Right forelimb (tissue), 1 donor: ENCODE measurements around the gene EIF5.
"Not testable (repeated sequence)": the region's sequence is repeated elsewhere in the genome, so short reads cannot be mapped to it uniquely, and the experiment has no call there.

Experiments used
- DNase-seq: peaks from one replicate; pipeline ENCODE4 v3.0.0-alpha.2; 2018

The EIF5 gene

DNA sequence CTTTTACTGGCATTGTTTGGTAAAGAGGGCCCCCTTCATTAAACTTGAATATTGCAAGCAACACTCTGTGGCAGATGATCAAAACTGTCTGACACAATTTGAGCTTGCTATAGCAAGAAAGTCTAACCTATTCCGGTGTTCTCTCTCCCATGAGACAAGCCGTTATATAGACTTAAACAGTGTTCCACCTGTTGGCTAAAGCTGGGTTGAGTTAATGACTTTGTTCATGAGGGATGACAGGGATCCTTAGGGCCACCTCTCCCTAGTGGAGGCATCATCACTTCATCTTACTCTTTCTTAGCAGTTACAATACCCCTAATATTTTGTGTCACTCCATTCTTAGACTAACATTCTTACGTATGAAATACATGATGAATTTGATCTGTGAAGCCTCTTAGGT lies 3.8 kb downstream of the EIF5 start:
- DNase-seq, result no peak

DNA sequence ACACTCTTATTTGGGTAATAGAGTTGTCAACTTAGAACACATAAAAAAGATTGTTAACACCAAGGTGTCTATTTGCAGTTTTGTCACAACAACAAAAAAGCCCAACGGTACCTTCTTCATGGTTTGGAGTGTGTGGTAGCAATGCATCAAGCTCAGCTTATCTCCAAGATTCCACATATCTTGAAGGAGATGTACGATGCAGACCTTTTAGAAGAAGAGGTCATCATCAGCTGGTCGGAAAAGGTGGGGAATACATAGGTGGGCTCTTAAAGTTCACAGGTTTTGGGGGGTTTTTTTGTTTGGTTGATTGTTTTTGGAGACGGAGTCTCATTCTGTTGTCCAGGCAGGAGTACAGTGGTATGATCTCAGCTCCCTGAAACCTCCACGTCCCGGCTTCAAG lies 5.5 kb downstream of the EIF5 start:
- no peak for DNase-seq

DNA sequence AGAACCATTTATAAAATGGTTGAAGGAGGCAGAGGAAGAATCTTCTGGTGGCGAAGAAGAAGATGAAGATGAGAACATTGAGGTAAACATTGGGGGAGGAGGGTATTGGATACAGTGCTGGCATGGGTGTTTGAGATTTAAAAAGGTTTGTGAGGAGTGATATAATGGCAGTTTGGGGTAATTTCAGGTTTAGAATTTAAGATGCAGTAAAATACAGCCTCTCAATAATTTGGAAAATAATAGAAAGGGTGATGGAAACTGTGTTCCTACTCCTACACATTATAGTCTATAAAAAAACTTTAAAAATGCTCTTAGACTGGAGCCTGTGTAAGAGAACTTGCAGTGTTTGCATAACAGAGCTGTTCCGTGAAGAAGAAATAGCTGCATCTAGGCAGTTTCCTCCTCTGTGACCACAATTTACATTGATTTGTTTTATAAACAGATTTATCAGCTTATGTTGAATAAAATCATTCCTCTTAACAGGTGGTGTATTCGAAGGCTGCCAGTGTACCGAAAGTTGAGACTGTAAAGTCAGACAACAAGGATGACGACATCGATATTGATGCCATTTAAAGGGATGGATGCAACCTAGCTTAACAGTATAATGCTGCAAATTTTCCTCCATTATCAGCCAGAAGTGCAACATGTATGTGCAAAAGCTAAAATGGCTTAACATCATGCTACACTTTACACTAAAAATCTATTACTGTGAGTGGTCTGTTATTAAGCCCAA lies 6.6 kb downstream of the EIF5 start:
- no peak for DNase-seq

DNA sequence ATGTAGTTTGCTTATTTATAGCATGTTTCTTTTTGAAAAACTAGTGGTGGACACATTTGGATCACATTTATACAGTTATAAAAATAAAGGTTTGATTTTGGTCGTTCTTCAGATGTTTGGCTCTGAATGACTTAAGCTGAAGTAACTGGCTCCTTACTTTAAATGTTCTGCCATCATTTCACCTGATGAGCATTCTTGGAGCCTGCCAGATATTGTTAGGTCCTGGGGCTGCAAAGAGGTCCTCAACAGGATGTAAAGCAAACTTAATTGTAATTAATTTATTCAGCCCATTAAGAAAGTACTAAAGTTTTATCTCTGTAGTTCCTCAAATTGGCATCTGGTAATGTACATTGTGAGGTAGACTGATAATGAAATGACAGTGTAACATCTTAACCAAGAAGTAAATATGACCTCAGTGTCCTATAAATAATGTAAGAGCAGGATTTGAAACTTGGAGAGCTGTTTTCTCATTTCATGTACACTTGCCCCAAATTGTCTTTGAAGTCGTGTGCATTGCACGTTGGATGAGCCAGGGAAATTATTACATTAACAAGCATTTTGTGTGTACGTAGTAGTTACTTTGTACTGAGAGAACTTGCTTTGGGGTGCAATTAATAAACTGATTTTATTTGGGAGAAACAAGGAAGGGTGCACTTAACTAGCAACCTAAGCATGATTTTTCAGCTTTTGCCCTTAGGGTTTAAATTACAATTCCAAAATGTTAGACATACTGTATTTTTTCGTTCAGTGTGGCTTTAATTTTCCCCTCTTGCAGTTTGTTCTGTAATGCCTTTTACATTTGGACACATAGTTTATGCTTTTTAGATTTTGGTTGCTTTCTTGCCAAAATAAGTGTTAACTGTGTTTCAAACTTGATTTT lies 7.5 kb downstream of the EIF5 start:
- no peak for DNase-seq

DNA sequence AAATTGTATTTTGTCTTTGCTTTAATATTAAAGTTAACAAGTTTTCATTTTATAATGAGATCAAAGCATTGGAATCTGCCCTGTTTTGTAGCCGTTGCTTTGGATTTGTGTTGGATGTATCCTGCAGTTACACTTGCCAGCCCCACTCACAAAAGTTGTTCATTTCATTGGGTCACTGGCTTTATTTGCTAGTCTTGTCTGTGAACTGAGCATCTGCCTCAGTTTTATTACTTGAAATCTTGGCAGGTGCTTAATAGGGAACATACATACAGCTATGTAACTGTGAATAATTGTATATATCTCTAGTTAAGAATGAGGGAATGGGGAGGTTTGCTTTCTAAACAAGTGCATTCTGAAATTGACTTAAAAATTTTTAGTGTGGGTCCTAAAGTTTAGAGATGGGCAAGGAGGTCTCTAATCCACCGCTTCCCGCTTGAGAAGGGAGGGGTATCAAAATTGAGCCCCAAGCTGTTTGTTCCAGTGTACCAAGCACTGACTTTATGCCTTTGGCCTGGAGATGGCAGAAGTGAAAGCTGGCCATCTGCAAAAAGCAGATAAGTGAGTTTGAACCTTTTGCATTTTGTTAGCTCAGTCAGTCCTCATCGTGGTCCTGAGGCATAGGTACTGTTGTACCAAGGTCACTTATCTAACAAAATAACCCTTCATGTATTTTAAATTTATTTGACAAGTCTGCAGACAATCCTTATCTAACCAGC lies 9.3 kb downstream of the EIF5 start:
- DNase-seq, result no peak

DNA sequence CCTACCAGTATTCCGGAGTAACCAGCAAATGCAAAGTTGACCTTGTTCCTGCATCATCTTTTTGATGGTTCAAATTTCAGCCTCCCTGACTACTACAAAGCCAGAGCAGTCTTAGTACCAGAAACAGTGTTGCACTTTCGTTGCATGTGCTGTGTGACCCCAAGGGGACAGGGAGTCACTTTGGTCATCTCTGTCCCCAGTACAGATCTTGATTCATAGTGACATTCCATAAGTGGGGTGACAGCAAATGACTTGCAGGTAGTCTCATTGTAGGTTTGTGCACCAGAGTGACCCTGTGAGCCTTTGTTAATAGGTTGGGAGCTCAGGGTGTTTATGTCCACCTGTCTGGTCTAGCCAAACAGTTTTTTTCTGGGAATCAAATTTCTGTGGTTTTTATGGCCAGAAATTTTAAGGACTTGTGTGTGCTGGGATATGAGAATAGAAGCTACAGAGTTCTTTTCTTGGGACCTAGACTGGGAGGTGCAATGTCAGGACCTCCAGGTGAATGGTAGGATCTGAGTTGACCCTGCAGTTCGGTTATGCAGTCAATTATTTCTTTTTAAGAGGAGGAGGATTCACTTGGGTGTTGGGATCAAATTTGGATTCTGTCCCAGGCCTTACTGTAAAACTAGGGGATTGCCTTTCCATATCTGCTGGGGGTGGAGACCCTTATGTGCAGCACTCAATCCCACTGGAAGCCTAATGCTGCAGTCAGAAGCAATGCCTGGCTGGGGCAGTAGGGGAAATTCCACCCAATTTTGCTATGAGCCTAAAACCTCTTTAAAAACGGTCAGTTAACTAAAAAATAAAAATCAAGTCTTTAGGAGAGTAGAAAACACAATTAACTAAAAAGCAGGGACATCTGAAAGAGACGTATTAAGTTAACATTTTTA lies 10.1 kb downstream of the EIF5 start:
- no peak for DNase-seq

DNA sequence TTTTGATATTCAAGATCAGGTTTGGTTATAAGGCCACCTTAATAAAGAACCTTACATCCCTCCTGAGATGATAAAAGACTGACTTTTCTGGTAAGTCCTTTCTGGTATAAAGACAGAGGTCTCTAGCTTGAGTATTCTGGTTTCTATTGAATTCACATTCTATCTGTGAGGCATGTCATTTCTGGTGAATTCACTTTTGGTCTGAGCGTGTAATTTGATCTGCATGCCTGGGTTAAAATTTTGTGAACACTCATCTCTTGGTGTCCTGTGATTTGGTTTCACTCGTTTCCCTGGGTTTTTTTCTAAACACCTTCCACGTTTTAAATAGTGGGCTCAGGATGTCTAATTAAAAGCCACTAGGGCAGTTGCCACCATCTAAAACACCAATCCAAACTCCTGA lies 12.2 kb downstream of the EIF5 start:
- DNase-seq, result no peak

DNA sequence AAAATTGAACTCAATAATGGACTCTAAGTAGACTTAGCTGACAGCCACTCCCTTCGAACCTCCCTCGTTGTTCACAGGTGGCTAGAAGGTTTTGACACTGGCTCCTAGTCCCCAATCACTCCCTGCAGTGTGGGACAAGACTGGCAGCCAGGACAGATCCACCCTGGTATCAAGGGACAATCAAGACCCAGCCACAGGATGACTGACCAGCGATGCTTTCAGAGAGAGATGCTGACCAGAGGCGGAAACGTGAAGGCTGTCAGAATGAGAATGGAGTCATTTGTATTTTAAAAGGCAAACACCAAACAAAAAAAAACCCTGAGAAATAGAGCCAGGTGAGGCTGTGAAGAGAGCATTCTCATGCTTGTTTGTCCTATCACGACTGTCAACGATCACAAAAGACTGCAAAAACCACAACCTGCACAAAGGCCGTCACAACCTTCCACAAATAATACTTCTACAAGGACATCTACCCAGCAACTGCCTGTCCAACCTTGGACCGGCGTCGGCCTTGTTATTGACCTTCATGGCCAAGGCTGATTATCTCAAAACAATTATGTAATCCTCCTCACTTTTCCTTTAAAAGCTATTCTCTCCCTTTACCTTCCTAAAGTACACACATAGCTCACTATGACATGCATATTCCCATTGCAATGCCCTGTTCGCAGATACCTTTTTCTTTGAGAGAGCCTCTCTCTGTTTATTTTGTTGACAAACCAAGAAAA lies 13.2 kb downstream of the EIF5 start:
- no peak for DNase-seq

DNA sequence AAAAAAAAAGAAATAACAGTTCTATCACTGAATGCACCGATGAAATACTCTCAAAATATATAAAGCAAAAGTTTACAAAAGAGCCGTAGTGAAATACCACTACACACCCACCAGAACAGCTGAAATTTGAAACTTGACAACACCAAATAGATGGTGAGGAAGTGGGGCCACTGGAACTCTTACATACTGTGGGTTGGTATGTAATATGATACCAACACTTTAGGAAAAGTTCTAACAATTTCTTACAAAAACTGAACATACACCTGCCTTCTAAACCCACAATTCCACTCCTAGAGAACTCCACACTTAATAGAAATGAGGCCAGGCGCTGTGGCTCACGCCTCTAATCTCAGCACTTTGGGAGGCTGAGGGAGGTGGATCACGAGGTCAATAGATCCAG lies 14.1 kb downstream of the EIF5 start:
- DNase-seq, result no peak

DNA sequence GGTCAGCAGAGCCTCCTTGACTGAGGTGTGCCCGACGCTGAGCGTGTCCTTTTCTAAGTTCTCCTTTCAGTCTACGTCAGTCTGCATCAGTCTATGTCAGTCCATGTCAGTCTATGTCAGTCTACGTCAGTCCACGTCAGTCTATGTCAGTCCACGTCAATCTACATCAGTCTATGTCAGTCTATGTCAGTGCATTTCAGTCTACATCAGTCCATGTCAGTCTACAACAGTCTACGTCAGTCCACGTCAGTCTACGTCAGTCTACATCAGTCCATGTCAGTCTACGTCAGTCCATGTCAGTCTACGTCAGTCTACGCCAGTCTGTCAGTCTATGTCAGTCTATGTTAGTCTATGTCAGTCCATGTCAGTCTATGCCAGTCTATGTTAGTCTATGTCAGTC lies 15.9 kb downstream of the EIF5 start:
- DNase-seq, result no peak

DNA sequence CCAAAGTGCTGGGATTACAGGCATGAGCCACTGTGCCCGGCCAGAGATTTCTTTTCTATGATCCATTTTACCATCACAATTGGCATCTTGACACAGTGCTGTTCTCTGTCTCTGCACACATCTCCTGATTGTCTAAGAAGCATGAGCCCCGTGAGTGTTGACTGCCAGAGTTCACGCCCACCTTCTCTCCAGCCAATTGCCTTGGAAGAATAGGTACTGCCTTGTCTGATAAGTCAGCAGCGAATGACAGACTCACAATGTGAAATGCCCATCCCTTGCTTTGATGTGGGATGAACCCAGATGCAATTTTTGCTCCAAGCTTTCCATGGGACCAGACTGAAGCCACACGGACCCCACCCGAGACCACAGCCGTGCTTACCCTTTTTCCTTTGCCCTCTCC lies 19.3 kb downstream of the EIF5 start:
- no peak for DNase-seq

DNA sequence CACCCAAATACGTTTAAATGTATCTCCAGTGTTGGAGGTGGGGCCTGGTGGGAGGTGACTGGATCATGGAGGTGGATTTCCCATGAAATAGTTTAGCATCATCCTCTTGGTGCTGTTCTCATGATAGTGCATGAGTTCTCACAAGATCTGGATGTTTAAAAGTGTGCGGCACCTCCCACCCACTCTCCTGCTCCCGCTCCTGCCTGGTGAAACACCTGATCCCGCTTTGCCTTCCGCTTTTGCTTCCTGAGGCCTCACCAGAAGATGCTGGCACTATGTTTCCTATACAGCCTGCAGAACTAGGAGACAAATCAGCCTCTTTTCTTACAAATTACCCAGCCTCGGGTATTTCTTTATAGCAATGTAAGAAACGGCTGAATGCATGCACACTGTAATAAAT lies 20.1 kb downstream of the EIF5 start:
- no peak for DNase-seq

DNA sequence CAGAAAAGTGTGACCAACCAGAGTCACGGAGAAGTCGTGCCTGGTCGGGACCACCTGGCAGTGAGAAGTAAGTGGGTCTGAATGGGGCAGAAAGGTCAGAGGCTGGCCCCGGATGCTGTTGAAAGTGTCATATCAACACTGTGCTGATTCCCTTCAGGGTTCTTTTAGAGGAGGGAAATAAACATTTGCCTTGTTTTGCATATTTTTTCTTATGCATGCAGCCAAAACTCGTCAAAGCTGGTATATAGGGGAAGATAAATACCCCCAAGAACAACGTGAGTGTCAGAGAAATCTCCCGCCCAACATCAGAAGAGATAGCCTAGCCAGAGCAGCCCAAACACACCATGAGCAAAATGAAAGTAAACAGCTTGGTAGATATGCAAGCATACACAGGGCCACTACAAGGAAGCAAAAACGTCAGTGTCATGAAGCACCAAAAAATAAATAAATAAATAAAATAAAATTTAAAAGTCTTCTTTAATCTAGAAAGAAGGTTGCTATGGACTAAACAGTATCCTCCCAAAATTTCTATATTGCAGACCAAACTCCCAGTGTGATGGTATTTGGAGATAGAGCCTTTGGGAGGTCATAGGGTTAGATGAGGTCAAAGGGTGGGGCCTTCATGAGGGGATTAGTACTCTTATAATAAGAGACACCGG lies 22.1 kb downstream of the EIF5 start:
- no peak for DNase-seq

DNA sequence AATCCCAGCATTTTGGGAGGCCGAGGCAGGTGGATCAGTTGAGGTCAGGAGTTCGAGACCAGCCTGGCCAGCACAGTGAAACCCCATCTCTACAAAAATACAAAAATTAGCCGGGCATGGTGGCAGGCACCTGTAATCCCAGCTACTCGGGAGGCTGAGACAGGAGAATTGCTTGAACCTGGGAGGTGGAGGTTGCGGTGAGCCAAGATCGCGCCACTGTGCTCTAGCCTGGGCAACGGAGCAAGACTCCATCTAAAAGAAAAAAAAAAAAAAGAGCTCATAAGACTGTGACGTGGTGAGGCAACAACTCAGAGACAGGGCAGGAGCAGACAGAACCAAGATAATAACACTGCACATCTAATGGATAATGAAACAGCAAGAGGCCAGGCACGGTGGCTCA lies 23.5 kb downstream of the EIF5 start:
- not testable (repeated sequence) for DNase-seq

DNA sequence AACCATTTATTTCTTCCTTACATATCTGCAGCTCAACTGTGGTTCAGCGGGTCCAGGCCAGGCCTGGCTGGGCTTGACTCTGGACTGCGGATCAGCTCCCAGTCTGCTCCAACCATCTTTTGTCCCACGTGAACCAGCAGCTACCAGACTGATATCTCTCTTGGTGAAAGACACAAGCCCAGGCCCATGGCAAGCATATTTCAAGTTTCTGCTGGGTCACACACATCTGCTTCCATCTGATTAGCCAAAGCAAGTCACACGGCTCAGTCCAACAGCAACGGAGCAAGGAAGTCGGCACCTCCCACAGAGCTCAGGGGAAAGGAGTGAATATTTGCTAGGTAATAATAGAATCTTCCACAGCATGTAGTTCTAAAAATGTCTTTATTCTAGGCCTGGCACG lies 26.5 kb downstream of the EIF5 start:
- no peak for DNase-seq

DNA sequence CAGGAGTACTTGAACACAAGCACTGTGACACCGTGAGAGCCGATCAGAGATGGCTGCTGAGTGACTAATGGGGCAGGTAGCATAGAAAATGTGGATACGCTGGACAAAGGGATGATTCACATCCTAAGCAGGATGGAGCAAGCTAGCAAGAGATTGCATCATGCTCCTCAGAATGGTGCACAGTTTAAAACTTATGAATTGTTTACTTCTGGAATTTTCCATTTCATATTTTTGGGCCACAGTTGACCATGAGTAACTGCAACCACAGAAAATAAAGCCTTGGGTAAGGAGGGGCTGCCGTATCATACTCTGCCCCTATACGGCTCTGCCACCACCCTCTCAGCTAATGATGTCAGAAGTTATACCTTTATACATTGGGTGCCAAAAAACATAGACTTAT lies 27.8 kb downstream of the EIF5 start:
- DNase-seq, result no peak

DNA sequence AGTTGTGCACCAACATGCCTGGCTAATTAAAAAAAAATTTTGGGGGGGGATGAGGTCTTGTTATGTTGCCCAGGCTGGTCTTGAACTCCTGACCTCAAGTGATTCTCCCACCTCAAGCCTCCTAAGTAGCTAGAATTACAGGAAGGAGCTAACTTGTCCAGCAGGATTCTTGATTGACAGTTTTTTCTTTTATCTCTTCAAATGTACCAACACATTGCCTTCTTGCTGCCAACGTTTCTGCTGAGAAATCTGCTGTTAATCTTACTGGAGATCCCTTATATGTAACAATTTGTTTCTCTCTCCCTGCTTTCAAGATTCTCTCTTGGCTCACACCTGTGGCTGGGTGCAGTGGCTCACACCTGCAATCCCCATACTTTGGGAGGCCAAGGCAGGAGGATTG lies 28.7 kb downstream of the EIF5 start:
- no peak for DNase-seq

DNA sequence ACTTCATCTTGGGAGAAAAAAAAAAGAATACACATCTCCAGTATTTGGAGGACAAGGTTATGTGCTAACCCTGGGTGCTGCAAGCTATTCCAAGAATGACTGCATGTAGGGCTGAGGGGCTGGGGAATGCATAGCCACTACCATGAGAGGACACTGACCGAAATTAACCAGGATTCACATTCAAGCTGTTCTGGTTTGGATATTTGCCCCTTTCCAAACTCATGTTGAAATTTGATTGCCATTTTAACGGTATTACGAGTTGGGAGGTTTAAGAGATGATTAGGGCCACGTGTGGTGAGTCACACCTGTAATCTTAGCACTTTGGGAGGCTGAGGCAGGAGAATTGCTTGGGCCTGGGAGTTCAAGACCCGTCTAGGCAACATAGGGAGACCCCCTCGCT lies 32.7 kb downstream of the EIF5 start:
- no peak for DNase-seq

DNA sequence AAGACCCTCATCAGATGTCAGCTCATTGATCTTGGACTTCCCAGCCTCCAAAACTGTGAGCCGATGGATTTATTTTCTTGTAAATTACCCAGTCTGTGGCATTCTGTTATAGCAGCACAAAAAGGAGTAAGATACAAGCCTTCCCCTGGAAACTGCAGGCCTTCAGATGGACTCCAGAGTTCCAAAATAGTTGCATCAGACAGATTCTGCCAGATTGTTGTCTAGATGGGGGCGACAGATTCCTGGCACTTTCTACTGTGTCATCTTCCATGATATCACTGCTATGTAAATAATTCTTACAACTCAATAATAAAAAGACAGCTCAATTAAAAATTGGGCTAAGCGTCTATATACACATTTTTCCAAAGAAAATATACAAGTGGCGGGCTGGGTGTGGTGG lies 34.0 kb downstream of the EIF5 start:
- no peak for DNase-seq

DNA sequence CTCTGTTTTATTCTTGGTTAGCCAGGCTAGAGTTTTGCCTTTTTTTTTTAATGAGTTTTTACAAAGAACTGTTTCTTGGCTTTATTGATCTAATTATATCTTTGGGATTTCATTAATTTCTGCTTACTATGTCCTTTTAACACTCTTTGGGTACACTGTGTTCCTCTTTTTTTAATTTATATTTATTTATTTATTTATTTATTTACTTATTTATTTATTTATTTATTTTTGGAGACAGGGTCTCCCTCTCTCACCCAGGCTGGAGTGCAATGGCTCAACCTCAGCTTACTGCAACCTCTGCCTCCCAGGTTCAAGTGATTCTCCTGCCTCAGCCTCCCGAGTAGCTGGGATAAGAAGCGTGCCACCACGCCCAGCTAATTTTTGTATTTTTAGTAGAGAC lies 36.0 kb downstream of the EIF5 start:
- no peak for DNase-seq

DNA sequence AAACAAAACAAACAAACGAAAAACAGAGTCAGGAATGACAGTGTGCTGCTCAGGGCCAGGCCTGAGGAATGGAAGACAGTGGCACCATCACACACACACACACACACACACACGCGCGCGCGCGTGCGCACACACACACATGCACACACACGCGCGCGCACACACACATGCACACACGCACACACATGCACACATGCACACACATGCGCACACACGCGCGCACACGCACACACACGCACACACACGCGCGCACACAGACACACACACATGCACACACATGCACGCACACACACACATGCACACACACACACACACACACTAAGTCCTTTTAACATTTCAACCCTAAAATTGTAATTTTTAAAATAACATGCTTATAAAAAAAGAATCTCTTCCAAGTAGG lies 38.0 kb downstream of the EIF5 start:
- no peak for DNase-seq
